Fibroblast of skin of abdomen (primary cell): Measurements from ENCODE around the gene LYRM4.

Source experiments
- DNase-seq: peaks from one replicate; pipeline ENCODE4 v3.0.0-alpha.2; 2013

The LYRM4 gene

GRCh38 chr6:5203546-5203945 lies 57.2 kb downstream of the LYRM4 start:
- DNase-seq = peak; percentile 48

GRCh38 chr6:5202941-5203340 lies 57.8 kb downstream of the LYRM4 start:
- no peak for DNase-seq

GRCh38 chr6:5202206-5202605 lies 58.5 kb downstream of the LYRM4 start:
- no peak for DNase-seq

GRCh38 chr6:5201271-5201670 lies 59.5 kb downstream of the LYRM4 start:
- no peak for DNase-seq

- DNase-seq = no peak
Observed at GRCh38 chr6:5199702-5200101, 61.0 kb downstream of the LYRM4 start.

GRCh38 chr6:5199283-5199682 lies 61.5 kb downstream of the LYRM4 start:
- no peak for DNase-seq

- DNase-seq = no peak
Observed at GRCh38 chr6:5197084-5197483, 63.7 kb downstream of the LYRM4 start.

GRCh38 chr6:5192135-5192794 lies 68.5 kb downstream of the LYRM4 start:
- DNase-seq = no peak

- DNase-seq = no peak
Observed at GRCh38 chr6:5191722-5192121, 69.0 kb downstream of the LYRM4 start.

- DNase-seq = no peak
Observed at GRCh38 chr6:5191222-5191621, 69.5 kb downstream of the LYRM4 start.

- peak; percentile 93 for DNase-seq
Observed at GRCh38 chr6:5190507-5190906, 70.2 kb downstream of the LYRM4 start.

- no peak for DNase-seq
Observed at GRCh38 chr6:5188646-5189045, 72.1 kb downstream of the LYRM4 start.

GRCh38 chr6:5184878-5185277 lies 75.9 kb downstream of the LYRM4 start:
- no peak for DNase-seq

GRCh38 chr6:5184218-5184617 lies 76.5 kb downstream of the LYRM4 start:
- DNase-seq = no peak

- DNase-seq = no peak
Observed at GRCh38 chr6:5181510-5182317, 79.0 kb downstream of the LYRM4 start.

GRCh38 chr6:5180636-5181035 lies 80.1 kb downstream of the LYRM4 start:
- DNase-seq = no peak

GRCh38 chr6:5179917-5180316 lies 80.8 kb downstream of the LYRM4 start:
- no peak for DNase-seq

GRCh38 chr6:5178806-5179205 lies 81.9 kb downstream of the LYRM4 start:
- DNase-seq = no peak

GRCh38 chr6:5175635-5176034 lies 85.1 kb downstream of the LYRM4 start:
- DNase-seq = no peak

- DNase-seq = no peak
Observed at GRCh38 chr6:5174756-5175549, 85.8 kb downstream of the LYRM4 start.

- no peak for DNase-seq
Observed at GRCh38 chr6:5174244-5174643, 86.5 kb downstream of the LYRM4 start.

- DNase-seq = no peak
Observed at GRCh38 chr6:5173810-5174209, 86.9 kb downstream of the LYRM4 start.

- no peak for DNase-seq
Observed at GRCh38 chr6:5172897-5173474, 87.8 kb downstream of the LYRM4 start.
